OCI-LY1 (cell line): ENCODE results near the gene ZNF503.

Experiments used
- H2AFZ ChIP-seq: fragments of 200-600 bp; sonication (generic), shearing (Covaris generic); 2 replicates; pipeline ENCODE4 v1.6.0; 2014; ENCODE audit warnings: antibody characterized with exemption, mild to moderate bottlenecking, low read length
- H3F3A ChIP-seq: fragments of 200-600 bp; sonication (generic), shearing (Covaris generic); 2 replicates; pipeline ENCODE4 v1.6.0; 2014; ENCODE audit warnings: mild to moderate bottlenecking, antibody characterized with exemption, low read length, moderate library complexity; ENCODE audit not compliant: insufficient read depth
- H3K27ac ChIP-seq: fragments of 200-600 bp; sonication (generic); 2 replicates; pipeline ENCODE4 v1.5.1; 2014; ENCODE audit warnings: low read length, mixed run types, mild to moderate bottlenecking, low read depth; ENCODE audit not compliant: poor library complexity, severe bottlenecking
- H3K27me3 ChIP-seq: fragments of 200-600 bp; sonication (generic); 2 replicates; pipeline ENCODE4 v1.6.0; 2014; ENCODE audit warnings: antibody characterized with exemption, mild to moderate bottlenecking, low read length, moderate library complexity; ENCODE audit not compliant: insufficient read depth
- H3K36me3 ChIP-seq: fragments of 200-600 bp; sonication (generic); 2 replicates; pipeline ENCODE4 v1.6.1; 2014; ENCODE audit warnings: mild to moderate bottlenecking, antibody characterized with exemption, low read length, moderate library complexity, mixed read lengths; ENCODE audit not compliant: insufficient read depth
- H3K4me1 ChIP-seq: fragments of 200-600 bp; sonication (generic); 2 replicates; pipeline ENCODE4 v1.5.1; 2014; ENCODE audit warnings: mild to moderate bottlenecking, low read length, moderate library complexity; ENCODE audit not compliant: insufficient read depth, severe bottlenecking
- H3K4me2 ChIP-seq: fragments of 200-600 bp; sonication (generic), shearing (Covaris generic); 2 replicates; pipeline ENCODE4 v1.6.1; 2014; ENCODE audit warnings: low read length
- H3K4me3 ChIP-seq: fragments of 200-600 bp; sonication (generic); 2 replicates; pipeline ENCODE4 v1.5.1; 2014; ENCODE audit warnings: low read length, low read depth, mild to moderate bottlenecking, mixed read lengths; ENCODE audit not compliant: poor library complexity, severe bottlenecking
- H3K79me2 ChIP-seq: fragments of 200-600 bp; shearing (Covaris generic); 2 replicates; pipeline ENCODE4 v1.6.1; 2016; ENCODE audit warnings: mixed run types, low read length, mixed read lengths; ENCODE audit not compliant: insufficient read depth
- H3K9ac ChIP-seq: fragments of 200-600 bp; sonication (generic), shearing (Covaris generic); 2 replicates; pipeline ENCODE4 v1.6.1; 2014; ENCODE audit warnings: mild to moderate bottlenecking, low read length, mixed read lengths
- H3K9me2 ChIP-seq: fragments of 200-600 bp; sonication (generic), shearing (Covaris generic); 2 replicates; pipeline ENCODE4 v1.6.1; 2014; ENCODE audit warnings: low read depth, mild to moderate bottlenecking, low read length, mixed read lengths
- H3K9me3 ChIP-seq: fragments of 200-600 bp; shearing (Covaris generic); 2 replicates; pipeline ENCODE4 v1.6.1; 2014; ENCODE audit warnings: low read length, mixed read lengths
- H4K20me1 ChIP-seq: fragments of 200-600 bp; sonication (generic), shearing (Covaris generic); 2 replicates; pipeline ENCODE4 v1.6.0; 2016; ENCODE audit warnings: mild to moderate bottlenecking, low read length; ENCODE audit not compliant: insufficient read depth
- CTCF ChIP-seq: fragments of 200-600 bp; sonication (generic), shearing (Covaris generic); IDR thresholded peaks from 2 replicates; pipeline ENCODE4 v1.5.1; 2017; ENCODE audit warnings: mild to moderate bottlenecking, antibody characterized with exemption, low read length, moderate library complexity, mixed read lengths
- EZH2 ChIP-seq: fragments of 200-600 bp; sonication (generic), shearing (Covaris generic); IDR thresholded peaks from 2 replicates; pipeline ENCODE4 v1.8.0; 2017; ENCODE audit warnings: borderline replicate concordance, mixed run types, mild to moderate bottlenecking, antibody characterized with exemption, low read length, moderate library complexity, mixed read lengths

Gene ZNF503, protein sequence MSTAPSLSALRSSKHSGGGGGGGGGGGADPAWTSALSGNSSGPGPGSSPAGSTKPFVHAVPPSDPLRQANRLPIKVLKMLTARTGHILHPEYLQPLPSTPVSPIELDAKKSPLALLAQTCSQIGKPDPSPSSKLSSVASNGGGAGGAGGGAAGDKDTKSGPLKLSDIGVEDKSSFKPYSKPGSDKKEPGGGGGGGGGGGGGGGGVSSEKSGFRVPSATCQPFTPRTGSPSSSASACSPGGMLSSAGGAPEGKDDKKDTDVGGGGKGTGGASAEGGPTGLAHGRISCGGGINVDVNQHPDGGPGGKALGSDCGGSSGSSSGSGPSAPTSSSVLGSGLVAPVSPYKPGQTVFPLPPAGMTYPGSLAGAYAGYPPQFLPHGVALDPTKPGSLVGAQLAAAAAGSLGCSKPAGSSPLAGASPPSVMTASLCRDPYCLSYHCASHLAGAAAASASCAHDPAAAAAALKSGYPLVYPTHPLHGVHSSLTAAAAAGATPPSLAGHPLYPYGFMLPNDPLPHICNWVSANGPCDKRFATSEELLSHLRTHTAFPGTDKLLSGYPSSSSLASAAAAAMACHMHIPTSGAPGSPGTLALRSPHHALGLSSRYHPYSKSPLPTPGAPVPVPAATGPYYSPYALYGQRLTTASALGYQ

GRCh38 chr10:75401569-75402485 is at the start of gene ZNF503:
Gene ZNF503, minus strand, starts transcription at chr10:75401764. Its CDS starts 345 bp downstream, at chr10:75401419.
- Histone ChIP-seq H3K4me1 (no peaks in the 10 kb centered on the region), H3K9me3 (no peaks in the 10 kb centered on the region), H3F3A (no peaks in the 10 kb centered on the region), H4K20me1 (no peaks in the 10 kb centered on the region), H3K27ac (no peak within 1 kb of the TSS), H3K4me2 (no peak within 1 kb of the TSS), H3K9me2 (no peaks in the 10 kb centered on the region), H3K79me2 (no peaks in the 10 kb centered on the region), H3K27me3 (no peaks in the 10 kb centered on the region), H3K9ac (no peak within 1 kb of the TSS), H2AFZ (no peak within 1 kb of the TSS), H3K36me3 (no peaks in the 10 kb centered on the region), H3K4me3 (no peak within 1 kb of the TSS)
- no peak for TF ChIP-seq EZH2
- TF ChIP-seq CTCF, result no peak

DNA sequence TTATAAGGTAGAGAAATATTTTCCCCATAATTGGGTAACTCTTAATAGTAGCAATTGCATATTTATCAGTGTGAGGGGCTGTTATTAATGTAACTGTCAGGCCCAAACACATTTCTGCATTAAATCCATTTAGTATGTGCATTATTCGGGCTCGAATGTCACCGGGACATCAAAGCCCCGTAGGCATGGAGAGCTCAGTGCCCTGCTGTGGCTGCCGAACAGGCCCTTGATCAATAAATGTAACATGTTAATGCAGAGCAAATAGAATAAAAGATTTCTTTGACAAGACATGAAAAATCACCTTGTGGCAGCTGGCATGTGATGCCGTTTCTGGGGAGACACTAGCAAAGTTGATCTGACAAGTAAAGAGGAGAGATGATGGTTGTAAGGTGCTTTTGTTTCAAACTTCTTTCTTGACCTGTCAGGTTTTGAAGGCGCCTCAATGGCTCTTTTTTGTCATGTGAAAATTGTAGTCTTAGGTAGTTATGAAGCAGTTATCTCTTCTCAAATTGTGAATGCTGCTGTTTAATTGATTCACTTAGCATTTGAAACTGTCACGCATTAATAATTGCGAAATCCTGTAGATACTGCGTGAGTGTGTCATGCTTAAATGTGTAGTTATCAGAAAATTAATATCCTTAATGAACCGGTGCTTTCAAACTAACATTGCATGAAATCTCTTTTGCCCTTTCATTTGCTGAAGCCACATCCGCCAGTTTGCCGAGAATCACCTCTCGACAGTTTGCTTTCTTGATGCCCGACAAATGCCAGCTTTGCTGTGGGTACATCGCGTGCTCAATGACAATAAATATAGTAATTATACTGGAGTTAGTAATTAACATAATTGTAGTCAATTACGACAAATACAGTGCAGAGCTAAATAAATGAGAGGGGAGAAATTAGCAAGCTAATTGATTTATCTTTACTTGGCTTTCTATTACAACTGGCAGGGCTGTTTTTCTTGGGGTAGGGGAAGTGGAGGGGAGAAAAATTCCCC is 49.4 kb upstream of the ZNF503 start:
- no peaks in the 10 kb centered on the region for H3K4me1 ChIP-seq
- H3K36me3 ChIP-seq, result no peaks in the 10 kb centered on the region
- H3K4me2 ChIP-seq, result no peak overlapping the region
- H3K4me3 ChIP-seq, result no peak overlapping the region
- no peak overlapping the region for H2AFZ ChIP-seq
- no peaks in the 10 kb centered on the region for H3K79me2 ChIP-seq
- H3K27ac ChIP-seq, result no peak overlapping the region
- H3K27me3 ChIP-seq, result no peaks in the 10 kb centered on the region
- H3K9me3 ChIP-seq, result no peaks in the 10 kb centered on the region
- TF ChIP-seq CTCF (no peak), EZH2 (no peak)
- H3K9ac ChIP-seq, result no peak overlapping the region
- no peaks in the 10 kb centered on the region for H4K20me1 ChIP-seq
- no peaks in the 10 kb centered on the region for H3F3A ChIP-seq
- H3K9me2 ChIP-seq, result no peaks in the 10 kb centered on the region

- no peaks in the 10 kb centered on the region for H3K4me1 ChIP-seq
- no peak overlapping the region for H3K4me3 ChIP-seq
- no peaks in the 10 kb centered on the region for H3K9me2 ChIP-seq
- H3F3A ChIP-seq, result no peaks in the 10 kb centered on the region
- no peak for TF ChIP-seq EZH2
- no peak for TF ChIP-seq CTCF
- H2AFZ ChIP-seq, result no peak overlapping the region
- H3K27me3 ChIP-seq, result no peaks in the 10 kb centered on the region
- H3K9ac ChIP-seq, result no peak overlapping the region
- H3K27ac ChIP-seq, result no peak overlapping the region
- H4K20me1 ChIP-seq, result no peaks in the 10 kb centered on the region
- no peaks in the 10 kb centered on the region for H3K9me3 ChIP-seq
- no peaks in the 10 kb centered on the region for H3K79me2 ChIP-seq
- no peak overlapping the region for H3K4me2 ChIP-seq
- H3K36me3 ChIP-seq, result no peaks in the 10 kb centered on the region
These were observed 48.5 kb upstream of the ZNF503 start for GRCh38 chr10:75450075-75450445.
